Glomerular visceral epithelial cell (primary cell): Measurements from ENCODE around the gene APAF1.

Experiments
- DNase-seq: peaks from one replicate; pipeline ENCODE4 v3.0.0-alpha.2; 2016; ENCODE audit errors: extremely low spot score

The APAF1 gene

GRCh38 chr12:98727196-98727595, 82.1 kb downstream of the APAF1 start:
- DNase-seq: no peak

DNA sequence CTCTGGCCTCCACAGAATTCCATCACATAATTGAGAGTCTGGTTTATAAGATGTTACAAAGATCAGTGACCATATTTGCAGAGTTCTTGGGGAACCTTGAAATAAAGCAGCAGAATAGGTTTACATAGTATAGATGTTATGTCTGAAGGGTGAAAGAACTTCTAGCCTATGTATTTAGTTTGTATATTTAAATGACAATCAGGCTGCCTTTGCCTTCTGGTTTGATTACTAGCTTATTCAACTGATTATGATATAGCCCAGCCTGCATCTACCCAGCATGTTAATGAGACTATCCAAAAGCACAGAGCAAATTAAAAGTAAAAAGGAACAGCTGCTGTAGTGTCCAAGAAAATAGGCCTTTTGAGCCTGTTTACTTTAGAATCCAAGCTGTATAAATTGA, 85.3 kb downstream of the APAF1 start:
- no peak for DNase-seq

DNA sequence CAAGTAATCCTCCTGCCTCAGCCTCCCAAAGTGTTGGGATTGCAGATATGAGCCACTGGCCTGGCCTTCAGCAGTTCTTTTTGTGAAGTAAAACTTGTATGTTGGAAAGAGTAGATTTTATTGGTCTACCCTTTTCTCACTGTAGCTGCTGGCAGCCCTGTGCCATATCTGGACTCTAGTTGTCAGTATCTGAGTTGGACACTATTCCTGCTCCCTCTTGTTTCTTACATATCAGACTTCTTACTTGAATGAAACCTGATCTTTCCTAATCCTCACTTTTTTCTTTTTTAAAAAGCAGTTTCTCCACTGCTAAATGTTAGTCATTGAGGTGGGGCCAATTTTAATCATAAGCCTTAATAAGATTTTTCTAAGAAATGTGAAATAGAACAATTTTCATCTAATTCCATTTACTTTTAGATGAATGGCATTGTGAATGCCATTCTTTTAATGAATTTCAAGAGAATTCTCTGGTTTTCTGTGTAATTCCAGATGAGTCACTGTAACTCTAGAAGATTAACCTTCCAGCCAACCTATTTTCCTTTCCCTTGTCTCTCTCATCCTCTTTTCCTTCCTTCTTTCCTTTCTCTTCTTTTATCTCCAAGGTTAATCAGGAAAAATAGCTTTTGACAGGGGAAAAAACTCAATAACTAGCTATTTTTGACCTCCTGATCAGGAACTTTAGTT, 88.7 kb downstream of the APAF1 start:
- DNase-seq: no peak

GRCh38 chr12:98735821-98736220, 90.7 kb downstream of the APAF1 start:
- no peak for DNase-seq

- DNase-seq: no peak
These were observed 91.5 kb downstream of the APAF1 start for GRCh38 chr12:98736352-98737321.

- no peak for DNase-seq
These were observed 92.2 kb downstream of the APAF1 start for GRCh38 chr12:98737322-98737712.

DNA sequence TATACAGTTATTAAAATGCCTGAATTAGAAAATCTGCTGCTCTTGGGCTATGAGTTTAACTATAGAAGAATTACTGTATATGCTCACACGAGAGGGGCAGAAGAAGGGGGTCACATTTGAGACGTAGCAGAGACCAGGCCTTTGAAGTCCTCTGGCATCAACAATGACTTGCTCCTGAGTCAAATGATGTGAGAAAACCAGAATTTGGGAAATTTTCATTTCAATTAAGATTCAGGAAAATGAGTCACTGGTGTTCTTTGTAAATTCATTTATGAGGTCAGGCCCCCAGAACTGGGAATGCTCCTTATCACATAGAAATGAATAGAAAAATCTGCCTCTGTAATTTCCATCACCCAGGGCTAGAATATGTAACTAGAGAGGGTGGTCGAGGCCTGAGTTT, 92.9 kb downstream of the APAF1 start:
- DNase-seq: no peak

DNA sequence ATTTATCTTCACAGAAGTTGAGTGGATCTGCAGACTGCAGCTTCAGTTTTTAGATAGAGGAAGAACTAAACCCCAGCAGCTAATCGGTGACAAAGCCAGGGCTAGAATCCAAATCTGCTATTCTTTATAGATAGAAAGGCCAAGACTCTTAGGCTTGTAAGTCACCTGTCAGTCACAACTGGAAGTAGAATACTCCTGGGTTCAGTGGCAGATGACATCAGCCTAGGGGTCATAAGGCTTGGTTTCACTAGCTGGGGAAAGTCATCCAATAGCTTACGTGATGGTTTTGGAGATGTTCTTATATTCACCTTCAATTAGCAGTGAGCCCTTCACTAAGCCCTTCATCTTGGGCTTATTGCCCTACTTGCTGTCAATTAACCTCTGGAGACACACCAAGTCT, 93.4 kb downstream of the APAF1 start:
- DNase-seq: no peak

- DNase-seq: no peak
These were observed 95.7 kb downstream of the APAF1 start for GRCh38 chr12:98740751-98741150.

DNA sequence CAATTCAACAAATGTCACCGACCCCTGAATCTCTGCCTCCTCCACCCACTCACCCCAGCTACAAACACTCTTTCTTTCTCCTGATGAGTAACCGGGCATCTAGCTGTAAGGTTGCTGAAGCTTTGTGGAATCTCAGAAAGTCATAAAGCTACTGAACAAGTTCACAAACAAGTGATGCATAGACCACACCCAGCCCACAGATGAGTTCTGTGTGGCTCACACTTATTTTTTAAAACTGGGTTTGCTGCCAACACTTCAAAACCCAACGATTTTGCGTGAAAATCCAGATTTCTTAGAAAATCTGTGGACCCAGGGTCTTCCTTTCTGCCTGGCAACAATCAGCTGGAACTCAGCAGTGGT, 96.1 kb downstream of the APAF1 start:
- DNase-seq: no peak

GRCh38 chr12:98741556-98742265, 96.6 kb downstream of the APAF1 start:
- no peak for DNase-seq

GRCh38 chr12:98743362-98743953, 98.4 kb downstream of the APAF1 start:
- no peak for DNase-seq

GRCh38 chr12:98744680-98745079, 99.6 kb downstream of the APAF1 start:
- DNase-seq: no peak

DNA sequence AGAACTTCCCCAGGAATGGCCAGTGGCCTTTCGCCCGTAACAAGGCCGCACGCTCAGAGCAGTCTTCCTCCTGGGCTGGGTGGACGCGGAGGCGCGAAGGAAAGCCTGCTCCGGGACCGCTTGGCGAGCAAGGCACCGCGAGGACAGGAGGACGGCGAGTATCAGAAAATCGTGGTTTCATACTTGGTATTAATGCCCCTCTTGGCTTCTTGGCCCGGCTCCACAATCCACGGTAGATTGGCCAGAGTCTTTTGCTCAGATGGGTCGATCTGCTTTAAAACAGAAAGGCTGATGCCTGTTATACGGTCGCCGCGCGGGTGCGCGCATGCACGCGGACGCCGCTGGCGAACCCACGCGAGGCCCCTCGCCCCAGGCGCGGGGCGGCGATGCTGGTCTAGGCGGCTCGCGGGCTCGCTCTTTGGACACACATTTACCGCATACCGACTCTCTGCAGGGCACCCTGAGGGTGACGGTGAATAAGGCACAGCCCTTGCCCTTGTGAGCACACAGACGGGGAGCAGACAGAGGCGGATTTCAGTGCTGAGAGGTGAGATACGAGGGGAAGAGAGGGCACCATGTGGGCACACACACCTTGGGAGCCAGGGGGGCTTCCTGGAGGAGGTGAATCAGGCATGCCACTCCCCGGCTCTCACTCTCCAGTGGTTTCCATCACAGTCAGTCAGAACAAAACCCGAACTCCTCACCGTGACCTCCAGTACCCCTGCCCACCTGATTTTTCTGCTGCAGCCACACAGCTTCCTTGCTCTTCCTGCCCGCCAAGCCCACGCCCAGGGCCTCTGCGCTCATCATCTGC, 100.7 kb downstream of the APAF1 start:
- no peak for DNase-seq

GRCh38 chr12:98748463-98748862, 103.4 kb downstream of the APAF1 start:
- no peak for DNase-seq

GRCh38 chr12:98750511-98750910, 105.4 kb downstream of the APAF1 start:
- no peak for DNase-seq

DNA sequence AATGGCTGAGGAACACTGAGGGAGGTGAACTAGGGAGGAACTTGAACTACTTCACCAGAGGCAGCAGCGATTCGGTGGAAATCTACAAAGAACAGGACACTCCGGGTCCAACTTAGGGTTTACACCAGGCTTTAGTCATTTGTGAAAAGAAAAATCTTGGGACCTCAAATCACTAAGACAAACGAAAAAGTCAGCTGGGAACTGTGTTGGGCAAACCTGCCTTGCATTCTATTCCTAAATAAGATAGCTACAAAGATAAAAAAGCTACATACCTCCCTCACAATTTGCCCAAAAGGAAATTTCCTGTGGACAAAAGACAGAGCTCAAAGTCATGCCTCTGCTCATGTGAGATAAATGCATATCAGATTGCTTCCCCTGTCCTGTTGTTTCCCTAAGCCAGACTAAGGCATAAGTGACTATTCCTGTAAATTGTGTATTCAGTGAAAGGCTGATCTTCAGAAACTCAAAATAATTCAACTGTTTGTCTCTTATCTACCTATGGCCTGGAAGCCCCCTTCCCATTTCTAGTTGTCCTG, 106.6 kb downstream of the APAF1 start:
- DNase-seq: no peak

GRCh38 chr12:98752726-98753125, 107.6 kb downstream of the APAF1 start:
- DNase-seq: peak; percentile 26

- DNase-seq: peak; percentile 84
These were observed 109.0 kb downstream of the APAF1 start for GRCh38 chr12:98754095-98754494.

GRCh38 chr12:98755855-98756254, 110.8 kb downstream of the APAF1 start:
- peak; percentile 53 for DNase-seq

- no peak for DNase-seq
These were observed 112.4 kb downstream of the APAF1 start for GRCh38 chr12:98757455-98757854.
